HG03196 (cell line): ENCODE measurements around the gene NTN1.
"Not testable (repeated sequence)": the region's sequence is repeated elsewhere in the genome, so short reads cannot be mapped to it uniquely, and the experiment has no call there.

ENCODE experiments used
- ATAC-seq: cut with Tn5 transposase; IDR thresholded peaks from one replicate; pipeline ENCODE4 v1.9.1; 2021; ENCODE audit not compliant: unreplicated experiment

The NTN1 gene

GRCh38 chr17:9080296-9080914, 59.1 kb downstream of the NTN1 start:
- ATAC-seq: no peak

GRCh38 chr17:9080983-9081382, 59.7 kb downstream of the NTN1 start:
- ATAC-seq: no peak

GRCh38 chr17:9086577-9086976, 65.3 kb downstream of the NTN1 start:
- ATAC-seq: no peak

GRCh38 chr17:9087921-9088320, 66.6 kb downstream of the NTN1 start:
- ATAC-seq: no peak

GRCh38 chr17:9090641-9091096, 69.4 kb downstream of the NTN1 start:
- no peak for ATAC-seq

GRCh38 chr17:9094193-9094592, 72.9 kb downstream of the NTN1 start:
- no peak for ATAC-seq

GRCh38 chr17:9095390-9095789, 74.1 kb downstream of the NTN1 start:
- no peak for ATAC-seq

- no peak for ATAC-seq
Measured at GRCh38 chr17:9098242-9098825, 77.0 kb downstream of the NTN1 start.

GRCh38 chr17:9101356-9101755, 80.0 kb downstream of the NTN1 start:
- ATAC-seq: no peak

- not testable (repeated sequence) for ATAC-seq
Measured at GRCh38 chr17:9103193-9103592, 81.9 kb downstream of the NTN1 start.

- ATAC-seq: no peak
Measured at GRCh38 chr17:9104370-9105041, 83.2 kb downstream of the NTN1 start.

GRCh38 chr17:9105068-9105868, 84.0 kb downstream of the NTN1 start:
- no peak for ATAC-seq

- not testable (repeated sequence) for ATAC-seq
Measured at GRCh38 chr17:9106278-9106677, 85.0 kb downstream of the NTN1 start.

- ATAC-seq: no peak
Measured at GRCh38 chr17:9107527-9107926, 86.2 kb downstream of the NTN1 start.

- no peak for ATAC-seq
Measured at GRCh38 chr17:9108146-9108545, 86.8 kb downstream of the NTN1 start.

- ATAC-seq: no peak
Measured at GRCh38 chr17:9109933-9110332, 88.6 kb downstream of the NTN1 start.

- no peak for ATAC-seq
Measured at GRCh38 chr17:9110501-9110900, 89.2 kb downstream of the NTN1 start.

GRCh38 chr17:9115214-9116191, 94.2 kb downstream of the NTN1 start:
- ATAC-seq: no peak

GRCh38 chr17:9116311-9116835, 95.1 kb downstream of the NTN1 start:
- ATAC-seq: no peak
